Posterior vena cava (tissue), 2 donors: ENCODE measurements around the gene FLT1. TPM values are rescaled to one million over a fixed set of nuclear protein-coding genes. Genes with fewer than 3 reads are reported as not detected.

Experiments
- DNase-seq: peaks from one replicate; pipeline ENCODE4 v3.0.0-alpha.2; 2020; ENCODE audit warnings: low spot score
- intact Hi-C, 2 donors: fragments of 100-400 bp; cut with DNase I; formaldehyde crosslinking; loops; one replicate each; pipeline versions ENCODE4 v1.14.1 to v1.14.2; 2022 to 2023
- total RNA-seq, 2 donors: library from RNA; stranded (reverse); fragmentation: NEBNext Ultra II Directional; extraction: Animal tissue kit (Norgen Biotek cat#: 25700); gene quantifications; one replicate each; pipeline ENCODE4 v1.2.1, GENCODE V29; 2021
- donor health status: DM: yes; HTN: yes; CAD: no.
- donor health status: DM: yes; HTN: yes; CAD: no.

Gene FLT1
- total RNA-seq, 2 donors from 2014 or later = 32.0 to 32.7 TPM

GRCh38 chr13:28338006-28338574 lies 156.8 kb downstream of the FLT1 start:
- intact Hi-C loops = no loop called here
- DNase-seq = no peak

GRCh38 chr13:28337166-28338005 lies 157.5 kb downstream of the FLT1 start:
- intact Hi-C loops = no loop called here
- DNase-seq = no peak

GRCh38 chr13:28336193-28336657 lies 158.7 kb downstream of the FLT1 start:
- intact Hi-C loops = no loop called here
- no peak for DNase-seq

GRCh38 chr13:28333204-28333881 lies 161.6 kb downstream of the FLT1 start:
- DNase-seq = no peak
- intact Hi-C loops = no loop called here

- peak; percentile 82 for DNase-seq
Observed at GRCh38 chr13:28329395-28330158, 165.4 kb downstream of the FLT1 start.

GRCh38 chr13:28328271-28328607 lies 166.7 kb downstream of the FLT1 start:
- intact Hi-C loops = no loop called here

More at GRCh38 chr13:28329395-28330158, 165.4 kb downstream of the FLT1 start:
- intact Hi-C loops = no loop called here

GRCh38 chr13:28327373-28328270 lies 167.3 kb downstream of the FLT1 start:
- intact Hi-C loops = no loop called here
- no peak for DNase-seq

More at GRCh38 chr13:28328271-28328607, 166.7 kb downstream of the FLT1 start:
- no peak for DNase-seq

- DNase-seq = no peak
- intact Hi-C loops = no loop called here
Observed at GRCh38 chr13:28326056-28326455, 168.9 kb downstream of the FLT1 start.

GRCh38 chr13:28325022-28325421 lies 169.9 kb downstream of the FLT1 start:
- intact Hi-C loops = no loop called here
- no peak for DNase-seq

- no peak for DNase-seq
- intact Hi-C loops = no loop called here
Observed at GRCh38 chr13:28324181-28324789, 170.6 kb downstream of the FLT1 start.

- intact Hi-C loops = no loop called here
- no peak for DNase-seq
Observed at GRCh38 chr13:28322256-28322905, 172.5 kb downstream of the FLT1 start.

GRCh38 chr13:28321756-28322155 lies 173.2 kb downstream of the FLT1 start:
- DNase-seq = no peak
- intact Hi-C loops = no loop called here

GRCh38 chr13:28320884-28321574 lies 173.9 kb downstream of the FLT1 start:
- DNase-seq = no peak
- intact Hi-C loops = no loop called here

- no peak for DNase-seq
- intact Hi-C loops = no loop called here
Observed at GRCh38 chr13:28320209-28320608, 174.7 kb downstream of the FLT1 start.

- DNase-seq = no peak
- intact Hi-C loops = no loop called here
Observed at GRCh38 chr13:28319528-28319927, 175.4 kb downstream of the FLT1 start.

- DNase-seq = no peak
- intact Hi-C loops = no loop called here
Observed at GRCh38 chr13:28318496-28318895, 176.4 kb downstream of the FLT1 start.

- intact Hi-C loops = no loop called here
- DNase-seq = no peak
Observed at GRCh38 chr13:28316836-28317235, 178.1 kb downstream of the FLT1 start.
